ENCODE measurements around the gene BPIFB3. TPM values are rescaled to one million over a fixed set of nuclear protein-coding genes. Genes with fewer than 3 reads are reported as not detected.

Gene BPIFB3
- total and polyA plus RNA-seq, 2 experiments from 2014 or later = not detected

GRCh38 chr20:33012327-33013189, 41.1 kb upstream of the BPIFB3 start (continued):
- TF ChIP-seq ZNF462 (CRISPR knock-in tag; IDR thresholded peaks at IDR 0.05) = no peak
- TF ChIP-seq ZNF331 (CRISPR knock-in tag; IDR thresholded peaks at IDR 0.05; ENCODE audit: low read depth) = no peak
- TF ChIP-seq NANOG (IDR thresholded peaks at IDR 0.05; ENCODE audit: borderline replicate concordance) = no peak
- TF ChIP-seq, protein P1, sequence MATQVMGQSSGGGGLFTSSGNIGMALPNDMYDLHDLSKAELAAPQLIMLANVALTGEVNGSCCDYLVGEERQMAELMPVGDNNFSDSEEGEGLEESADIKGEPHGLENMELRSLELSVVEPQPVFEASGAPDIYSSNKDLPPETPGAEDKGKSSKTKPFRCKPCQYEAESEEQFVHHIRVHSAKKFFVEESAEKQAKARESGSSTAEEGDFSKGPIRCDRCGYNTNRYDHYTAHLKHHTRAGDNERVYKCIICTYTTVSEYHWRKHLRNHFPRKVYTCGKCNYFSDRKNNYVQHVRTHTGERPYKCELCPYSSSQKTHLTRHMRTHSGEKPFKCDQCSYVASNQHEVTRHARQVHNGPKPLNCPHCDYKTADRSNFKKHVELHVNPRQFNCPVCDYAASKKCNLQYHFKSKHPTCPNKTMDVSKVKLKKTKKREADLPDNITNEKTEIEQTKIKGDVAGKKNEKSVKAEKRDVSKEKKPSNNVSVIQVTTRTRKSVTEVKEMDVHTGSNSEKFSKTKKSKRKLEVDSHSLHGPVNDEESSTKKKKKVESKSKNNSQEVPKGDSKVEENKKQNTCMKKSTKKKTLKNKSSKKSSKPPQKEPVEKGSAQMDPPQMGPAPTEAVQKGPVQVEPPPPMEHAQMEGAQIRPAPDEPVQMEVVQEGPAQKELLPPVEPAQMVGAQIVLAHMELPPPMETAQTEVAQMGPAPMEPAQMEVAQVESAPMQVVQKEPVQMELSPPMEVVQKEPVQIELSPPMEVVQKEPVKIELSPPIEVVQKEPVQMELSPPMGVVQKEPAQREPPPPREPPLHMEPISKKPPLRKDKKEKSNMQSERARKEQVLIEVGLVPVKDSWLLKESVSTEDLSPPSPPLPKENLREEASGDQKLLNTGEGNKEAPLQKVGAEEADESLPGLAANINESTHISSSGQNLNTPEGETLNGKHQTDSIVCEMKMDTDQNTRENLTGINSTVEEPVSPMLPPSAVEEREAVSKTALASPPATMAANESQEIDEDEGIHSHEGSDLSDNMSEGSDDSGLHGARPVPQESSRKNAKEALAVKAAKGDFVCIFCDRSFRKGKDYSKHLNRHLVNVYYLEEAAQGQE (IDR thresholded peaks at IDR 0.05; ENCODE audit: unreplicated experiment) = no peak
- no peak for TF ChIP-seq ZNF114 (CRISPR knock-in tag; IDR thresholded peaks at IDR 0.05)
- no peak for TF ChIP-seq STAT1 (IDR thresholded peaks at IDR 0.05; ENCODE audit: unreplicated experiment)
- no peak for TF ChIP-seq EZH2 (IDR thresholded peaks at IDR 0.05; ENCODE audit: low read depth, unreplicated experiment)
- TF ChIP-seq EZH2phosphoT487 (IDR thresholded peaks at IDR 0.05; ENCODE audit: unreplicated experiment) = no peak

Data from GM23338 (cell line).